GM19324 (cell line): ENCODE results near the gene SH3PXD2B.

ENCODE experiments used
- ATAC-seq: cut with Tn5 transposase; IDR thresholded peaks from one replicate; pipeline ENCODE4 v1.9.1; 2021; ENCODE audit warnings: mild to moderate bottlenecking, moderate library complexity; ENCODE audit not compliant: unreplicated experiment, low FRiP score

SH3PXD2B gene

GRCh38 chr5:172437445-172438318, 16.6 kb downstream of the SH3PXD2B start:
- no peak for ATAC-seq

GRCh38 chr5:172436879-172437369, 17.4 kb downstream of the SH3PXD2B start:
- no peak for ATAC-seq

GRCh38 chr5:172436078-172436878, 18.0 kb downstream of the SH3PXD2B start:
- ATAC-seq = no peak

GRCh38 chr5:172435362-172436077, 18.8 kb downstream of the SH3PXD2B start:
- ATAC-seq = no peak

- ATAC-seq = no peak
Observed at GRCh38 chr5:172434251-172434650, 20.1 kb downstream of the SH3PXD2B start.

- ATAC-seq = no peak
Observed at GRCh38 chr5:172433513-172433912, 20.8 kb downstream of the SH3PXD2B start.

GRCh38 chr5:172433071-172433470, 21.3 kb downstream of the SH3PXD2B start:
- ATAC-seq = no peak

GRCh38 chr5:172430354-172430753, 24.0 kb downstream of the SH3PXD2B start:
- no peak for ATAC-seq

- no peak for ATAC-seq
Observed at GRCh38 chr5:172429201-172429940, 25.0 kb downstream of the SH3PXD2B start.

GRCh38 chr5:172428224-172429166, 25.8 kb downstream of the SH3PXD2B start:
- no peak for ATAC-seq

GRCh38 chr5:172427202-172427601, 27.1 kb downstream of the SH3PXD2B start:
- no peak for ATAC-seq

- no peak for ATAC-seq
Observed at GRCh38 chr5:172426086-172426485, 28.2 kb downstream of the SH3PXD2B start.

- ATAC-seq = no peak
Observed at GRCh38 chr5:172425402-172425801, 28.9 kb downstream of the SH3PXD2B start.

- ATAC-seq = no peak
Observed at GRCh38 chr5:172424808-172425207, 29.5 kb downstream of the SH3PXD2B start.

- ATAC-seq = no peak
Observed at GRCh38 chr5:172424111-172424490, 30.2 kb downstream of the SH3PXD2B start.

GRCh38 chr5:172423379-172424110, 30.8 kb downstream of the SH3PXD2B start:
- no peak for ATAC-seq

- no peak for ATAC-seq
Observed at GRCh38 chr5:172422255-172422654, 32.1 kb downstream of the SH3PXD2B start.

- no peak for ATAC-seq
Observed at GRCh38 chr5:172421020-172421419, 33.3 kb downstream of the SH3PXD2B start.
